Measurements from ENCODE around the gene REEP6.

Gene REEP6

GRCh38 chr19:1523412-1524286 lies 32.7 kb downstream of the REEP6 start, which contains the start of gene PLK5:
PLK5 (plus strand) TSS chr19:1524077; CDS start chr19:1526997, 2,920 bp downstream.
- Histone ChIP-seq H3K9me3 (ENCODE audit: control insufficient read depth in 5 of 5, low read length in 5 of 5) (no peaks in the 10 kb centered on the region), H3K4me3 (ENCODE audit: low read depth in 1 of 5, low read length in 5 of 5) (no peak within 1 kb of the TSS), H3K27me3 (ENCODE audit: control insufficient read depth in 5 of 5, insufficient read depth in 4 of 5, low read length in 5 of 5) (peaks cover 33 to 66% (median 55%) of the 10 kb centered on the region in 5 donors), H3K9ac (ENCODE audit: low read length in 5 of 5) (no peak within 1 kb of the TSS), H3K27ac (ENCODE audit: low read depth, low read length) (no peak within 1 kb of the TSS), H3K4me1 (ENCODE audit: control insufficient read depth in 5 of 5, insufficient read depth in 5 of 5, low read length in 5 of 5) (peaks cover 0 to 4% (median 3%) of the 10 kb centered on the region in 5 donors), H3K36me3 (ENCODE audit: control insufficient read depth in 5 of 5, insufficient read depth in 5 of 5, low read length in 5 of 5) (no peaks in the 10 kb centered on the region)

GRCh38 chr19:1524287-1524971 lies 33.4 kb downstream of the REEP6 start:
- Histone ChIP-seq H3K4me3 (ENCODE audit: low read depth in 1 of 5, low read length in 5 of 5) (no peak overlapping the region), H3K36me3 (ENCODE audit: control insufficient read depth in 5 of 5, insufficient read depth in 5 of 5, low read length in 5 of 5) (no peaks in the 10 kb centered on the region), H3K27me3 (ENCODE audit: control insufficient read depth in 5 of 5, insufficient read depth in 4 of 5, low read length in 5 of 5) (peaks cover 33 to 68% (median 57%) of the 10 kb centered on the region in 5 donors), H3K4me1 (ENCODE audit: control insufficient read depth in 5 of 5, insufficient read depth in 5 of 5, low read length in 5 of 5) (peaks cover 0 to 4% (median 3%) of the 10 kb centered on the region in 5 donors), H3K9ac (ENCODE audit: low read length in 5 of 5) (no peak overlapping the region), H3K9me3 (ENCODE audit: control insufficient read depth in 5 of 5, low read length in 5 of 5) (no peaks in the 10 kb centered on the region), H3K27ac (ENCODE audit: low read depth, low read length) (no peak overlapping the region)

- Histone ChIP-seq H3K27me3 (ENCODE audit: control insufficient read depth in 5 of 5, insufficient read depth in 4 of 5, low read length in 5 of 5) (peaks cover 35 to 71% (median 58%) of the 10 kb centered on the region in 5 donors), H3K4me3 (ENCODE audit: low read depth in 1 of 5, low read length in 5 of 5) (no peak overlapping the region)
Measured at GRCh38 chr19:1524972-1525325, 34.0 kb downstream of the REEP6 start.

GRCh38 chr19:1525343-1525742 lies 34.4 kb downstream of the REEP6 start:
- Histone ChIP-seq H3K9me3 (ENCODE audit: control insufficient read depth in 5 of 5, low read length in 5 of 5) (no peaks in the 10 kb centered on the region), H3K9ac (ENCODE audit: low read length in 5 of 5) (no peak overlapping the region), H3K4me3 (ENCODE audit: low read depth in 1 of 5, low read length in 5 of 5) (no peak overlapping the region), H3K4me1 (ENCODE audit: control insufficient read depth in 5 of 5, insufficient read depth in 5 of 5, low read length in 5 of 5) (peaks cover 0 to 4% (median 3%) of the 10 kb centered on the region in 5 donors), H3K36me3 (ENCODE audit: control insufficient read depth in 5 of 5, insufficient read depth in 5 of 5, low read length in 5 of 5) (no peaks in the 10 kb centered on the region), H3K27ac (ENCODE audit: low read depth, low read length) (no peak overlapping the region), H3K27me3 (ENCODE audit: control insufficient read depth in 5 of 5, insufficient read depth in 4 of 5, low read length in 5 of 5) (peaks cover 35 to 70% (median 56%) of the 10 kb centered on the region in 5 donors)

More at GRCh38 chr19:1524972-1525325, 34.0 kb downstream of the REEP6 start:
- Histone ChIP-seq H3K36me3 (ENCODE audit: control insufficient read depth in 5 of 5, insufficient read depth in 5 of 5, low read length in 5 of 5) (no peaks in the 10 kb centered on the region), H3K9ac (ENCODE audit: low read length in 5 of 5) (no peak overlapping the region), H3K27ac (ENCODE audit: low read depth, low read length) (no peak overlapping the region), H3K4me1 (ENCODE audit: control insufficient read depth in 5 of 5, insufficient read depth in 5 of 5, low read length in 5 of 5) (peaks cover 0 to 4% (median 3%) of the 10 kb centered on the region in 5 donors), H3K9me3 (ENCODE audit: control insufficient read depth in 5 of 5, low read length in 5 of 5) (no peaks in the 10 kb centered on the region)

- H3K27me3 ChIP-seq (ENCODE audit: control insufficient read depth in 5 of 5, insufficient read depth in 4 of 5, low read length in 5 of 5): peaks cover 35 to 66% (median 53%) of the 10 kb centered on the region in 5 donors
- H3K4me1 ChIP-seq (ENCODE audit: control insufficient read depth in 5 of 5, insufficient read depth in 5 of 5, low read length in 5 of 5): peaks cover 0 to 4% (median 3%) of the 10 kb centered on the region in 5 donors
- H3K36me3 ChIP-seq (ENCODE audit: control insufficient read depth in 5 of 5, insufficient read depth in 5 of 5, low read length in 5 of 5): no peaks in the 10 kb centered on the region
- no peak overlapping the region for H3K4me3 ChIP-seq (ENCODE audit: low read depth in 1 of 5, low read length in 5 of 5)
- H3K27ac ChIP-seq (ENCODE audit: low read depth, low read length): no peak overlapping the region
- no peaks in the 10 kb centered on the region for H3K9me3 ChIP-seq (ENCODE audit: control insufficient read depth in 5 of 5, low read length in 5 of 5)
- no peak overlapping the region for H3K9ac ChIP-seq (ENCODE audit: low read length in 5 of 5)
Measured at GRCh38 chr19:1526066-1526778, 35.2 kb downstream of the REEP6 start.

- Histone ChIP-seq H3K36me3 (ENCODE audit: control insufficient read depth in 5 of 5, insufficient read depth in 5 of 5, low read length in 5 of 5) (no peaks in the 10 kb centered on the region), H3K9me3 (ENCODE audit: control insufficient read depth in 5 of 5, low read length in 5 of 5) (no peaks in the 10 kb centered on the region), H3K9ac (ENCODE audit: low read length in 5 of 5) (no peak overlapping the region), H3K27ac (ENCODE audit: low read depth, low read length) (no peak overlapping the region), H3K4me3 (ENCODE audit: low read depth in 1 of 5, low read length in 5 of 5) (no peak overlapping the region), H3K27me3 (ENCODE audit: control insufficient read depth in 5 of 5, insufficient read depth in 4 of 5, low read length in 5 of 5) (peaks cover 41 to 64% (median 47%) of the 10 kb centered on the region in 5 donors), H3K4me1 (ENCODE audit: control insufficient read depth in 5 of 5, insufficient read depth in 5 of 5, low read length in 5 of 5) (peaks cover 0 to 4% (median 3%) of the 10 kb centered on the region in 5 donors)
Measured at GRCh38 chr19:1526979-1527649, 36.1 kb downstream of the REEP6 start.

GRCh38 chr19:1527650-1528309 lies 36.8 kb downstream of the REEP6 start:
- Histone ChIP-seq H3K36me3 (ENCODE audit: control insufficient read depth in 5 of 5, insufficient read depth in 5 of 5, low read length in 5 of 5) (no peaks in the 10 kb centered on the region), H3K4me3 (ENCODE audit: low read depth in 1 of 5, low read length in 5 of 5) (no peak overlapping the region), H3K27me3 (ENCODE audit: control insufficient read depth in 5 of 5, insufficient read depth in 4 of 5, low read length in 5 of 5) (peaks cover 41 to 62% (median 47%) of the 10 kb centered on the region in 5 donors)

GRCh38 chr19:1528596-1529429 lies 37.8 kb downstream of the REEP6 start:
- no peak overlapping the region for H3K4me3 ChIP-seq (ENCODE audit: low read depth in 1 of 5, low read length in 5 of 5)
- H3K9me3 ChIP-seq (ENCODE audit: control insufficient read depth in 5 of 5, low read length in 5 of 5): no peaks in the 10 kb centered on the region
- no peaks in the 10 kb centered on the region for H3K36me3 ChIP-seq (ENCODE audit: control insufficient read depth in 5 of 5, insufficient read depth in 5 of 5, low read length in 5 of 5)
- no peak overlapping the region for H3K27ac ChIP-seq (ENCODE audit: low read depth, low read length)
- peaks cover 0 to 4% (median 3%) of the 10 kb centered on the region in 5 donors for H3K4me1 ChIP-seq (ENCODE audit: control insufficient read depth in 5 of 5, insufficient read depth in 5 of 5, low read length in 5 of 5)
- H3K9ac ChIP-seq (ENCODE audit: low read length in 5 of 5): no peak overlapping the region
- peaks cover 39 to 57% (median 43%) of the 10 kb centered on the region in 5 donors for H3K27me3 ChIP-seq (ENCODE audit: control insufficient read depth in 5 of 5, insufficient read depth in 4 of 5, low read length in 5 of 5)

More at GRCh38 chr19:1527650-1528309, 36.8 kb downstream of the REEP6 start:
- Histone ChIP-seq H3K9ac (ENCODE audit: low read length in 5 of 5) (no peak overlapping the region), H3K9me3 (ENCODE audit: control insufficient read depth in 5 of 5, low read length in 5 of 5) (no peaks in the 10 kb centered on the region), H3K4me1 (ENCODE audit: control insufficient read depth in 5 of 5, insufficient read depth in 5 of 5, low read length in 5 of 5) (peaks cover 0 to 4% (median 3%) of the 10 kb centered on the region in 5 donors), H3K27ac (ENCODE audit: low read depth, low read length) (no peak overlapping the region)

Measured in subcutaneous abdominal adipose tissue (tissue), 5 donors.